ENCODE measurements around the gene RAP1GAP2. TPM values are rescaled to one million over a fixed set of nuclear protein-coding genes. Genes with fewer than 3 reads are reported as not detected.
"Not testable (repeated sequence)": the region's sequence is repeated elsewhere in the genome, so short reads cannot be mapped to it uniquely, and the experiment has no call there.

RAP1GAP2 gene
- total RNA-seq, 2 donors from 2014 or later = 22.4 to 32.9 TPM

DNA sequence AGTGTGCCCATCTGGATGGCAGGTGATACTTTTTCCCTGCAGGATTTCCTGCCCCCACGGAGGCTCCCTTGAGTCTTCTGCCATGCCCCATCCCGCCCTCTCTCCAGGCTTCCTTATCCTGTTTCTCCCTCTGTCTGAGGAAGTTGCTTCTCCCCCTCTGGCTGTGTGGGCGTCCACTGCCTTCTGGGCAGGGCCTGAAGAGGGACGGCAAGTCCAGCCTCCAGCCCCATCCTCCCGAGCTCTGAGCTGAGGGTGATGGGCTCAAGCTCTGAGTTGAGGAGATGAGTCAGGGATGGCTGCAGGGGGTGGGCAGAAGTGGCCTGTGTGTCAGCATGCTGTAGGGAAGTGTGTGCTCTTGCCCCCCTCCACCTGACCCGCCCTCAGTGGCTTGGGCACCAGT, 14.2 kb upstream of the RAP1GAP2 start:
- Histone ChIP-seq H3K36me3 (no peaks in the 10 kb centered on the region), H3K27ac (no peak overlapping the region), H3K27me3 (no peaks in the 10 kb centered on the region), H3K4me3 (no peak overlapping the region), H3K9me3 (no peaks in the 10 kb centered on the region), H3K4me1 (peaks cover 0 to 7% of the 10 kb centered on the region in 2 donors)
- TF ChIP-seq, protein P1, sequence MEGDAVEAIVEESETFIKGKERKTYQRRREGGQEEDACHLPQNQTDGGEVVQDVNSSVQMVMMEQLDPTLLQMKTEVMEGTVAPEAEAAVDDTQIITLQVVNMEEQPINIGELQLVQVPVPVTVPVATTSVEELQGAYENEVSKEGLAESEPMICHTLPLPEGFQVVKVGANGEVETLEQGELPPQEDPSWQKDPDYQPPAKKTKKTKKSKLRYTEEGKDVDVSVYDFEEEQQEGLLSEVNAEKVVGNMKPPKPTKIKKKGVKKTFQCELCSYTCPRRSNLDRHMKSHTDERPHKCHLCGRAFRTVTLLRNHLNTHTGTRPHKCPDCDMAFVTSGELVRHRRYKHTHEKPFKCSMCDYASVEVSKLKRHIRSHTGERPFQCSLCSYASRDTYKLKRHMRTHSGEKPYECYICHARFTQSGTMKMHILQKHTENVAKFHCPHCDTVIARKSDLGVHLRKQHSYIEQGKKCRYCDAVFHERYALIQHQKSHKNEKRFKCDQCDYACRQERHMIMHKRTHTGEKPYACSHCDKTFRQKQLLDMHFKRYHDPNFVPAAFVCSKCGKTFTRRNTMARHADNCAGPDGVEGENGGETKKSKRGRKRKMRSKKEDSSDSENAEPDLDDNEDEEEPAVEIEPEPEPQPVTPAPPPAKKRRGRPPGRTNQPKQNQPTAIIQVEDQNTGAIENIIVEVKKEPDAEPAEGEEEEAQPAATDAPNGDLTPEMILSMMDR (IDR thresholded peaks at IDR 0.05) = no peak
- no peak for DNase-seq (ENCODE audit: low spot score)

DNA sequence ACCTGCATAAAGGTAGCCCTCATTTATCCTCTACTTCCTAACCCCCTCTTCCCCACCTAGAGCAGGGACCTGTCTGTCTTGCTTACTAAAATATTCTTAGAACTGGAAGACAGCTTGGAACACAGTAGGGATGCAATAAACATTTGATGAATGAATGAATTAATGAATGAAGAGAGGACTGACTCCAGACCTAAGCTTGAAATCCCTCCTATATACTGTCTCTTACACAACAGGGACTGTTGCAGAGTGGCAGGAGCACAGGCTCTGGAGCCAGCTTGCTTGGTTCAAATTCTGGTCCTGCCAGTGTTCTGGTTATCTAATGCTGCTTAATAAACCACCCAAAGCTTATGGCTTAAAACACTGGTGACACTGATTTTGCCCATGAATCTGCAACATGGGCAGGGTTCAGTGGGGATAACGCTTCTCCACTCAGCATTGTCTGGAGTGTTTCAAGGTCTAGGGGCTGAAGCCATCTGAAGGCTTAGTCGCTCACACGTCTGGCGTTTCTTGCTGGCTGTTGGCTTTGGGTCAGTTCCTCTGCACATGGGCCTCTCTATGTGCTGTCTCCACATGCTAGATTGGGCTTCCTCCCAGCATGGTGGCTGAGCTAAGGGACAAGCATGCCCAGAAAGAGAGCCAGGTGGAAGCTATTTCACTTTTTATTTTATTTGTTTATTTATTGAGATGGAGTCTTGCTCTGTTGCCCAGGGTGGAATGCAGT, 12.8 kb upstream of the RAP1GAP2 start:
- Histone ChIP-seq H3K4me3 (no peak overlapping the region), H3K27ac (no peak overlapping the region), H3K27me3 (no peaks in the 10 kb centered on the region), H3K9me3 (no peaks in the 10 kb centered on the region), H3K4me1 (peaks cover 0 to 7% of the 10 kb centered on the region in 2 donors), H3K36me3 (no peaks in the 10 kb centered on the region)
- DNase-seq (ENCODE audit: low spot score) = no peak
- TF ChIP-seq, protein P1 (IDR thresholded peaks at IDR 0.05) = no peak

GRCh38 chr17:2784864-2785263, 11.4 kb upstream of the RAP1GAP2 start:
- no peak overlapping the region for H3K27ac ChIP-seq
- H3K36me3 ChIP-seq = no peaks in the 10 kb centered on the region
- H3K27me3 ChIP-seq = no peaks in the 10 kb centered on the region
- no peaks in the 10 kb centered on the region for H3K9me3 ChIP-seq
- peaks cover 0 to 7% of the 10 kb centered on the region in 2 donors for H3K4me1 ChIP-seq
- no peak overlapping the region for H3K4me3 ChIP-seq
- TF ChIP-seq, protein P1 (IDR thresholded peaks at IDR 0.05) = no peak
- DNase-seq (ENCODE audit: low spot score) = no peak

DNA sequence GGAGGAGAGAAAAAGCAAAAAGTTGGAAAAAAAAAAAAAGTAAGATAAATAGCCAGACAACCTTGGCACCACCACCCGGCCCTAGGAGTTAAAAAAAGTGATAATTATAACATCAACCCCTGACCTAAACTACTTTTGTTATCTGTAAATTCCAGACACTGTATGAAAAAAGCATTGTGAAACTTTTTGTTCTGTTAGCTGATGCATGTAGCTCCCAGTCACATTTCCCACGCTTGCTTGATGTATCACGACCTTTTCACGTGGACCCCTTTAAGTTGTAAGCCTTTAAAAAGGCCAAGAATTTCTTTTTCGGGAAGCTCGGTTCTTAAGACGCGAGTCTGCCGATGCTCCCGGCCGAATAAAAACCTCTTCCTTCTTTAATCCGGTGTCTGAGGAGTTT, 10.9 kb upstream of the RAP1GAP2 start:
- not testable (repeated sequence) for DNase-seq (ENCODE audit: low spot score); H3K9me3 ChIP-seq; H3K27me3 ChIP-seq; H3K4me1 ChIP-seq; H3K4me3 ChIP-seq; H3K36me3 ChIP-seq
- peak overlapping the region in 1 of 2 donors; percentile 35 for H3K27ac ChIP-seq

DNA sequence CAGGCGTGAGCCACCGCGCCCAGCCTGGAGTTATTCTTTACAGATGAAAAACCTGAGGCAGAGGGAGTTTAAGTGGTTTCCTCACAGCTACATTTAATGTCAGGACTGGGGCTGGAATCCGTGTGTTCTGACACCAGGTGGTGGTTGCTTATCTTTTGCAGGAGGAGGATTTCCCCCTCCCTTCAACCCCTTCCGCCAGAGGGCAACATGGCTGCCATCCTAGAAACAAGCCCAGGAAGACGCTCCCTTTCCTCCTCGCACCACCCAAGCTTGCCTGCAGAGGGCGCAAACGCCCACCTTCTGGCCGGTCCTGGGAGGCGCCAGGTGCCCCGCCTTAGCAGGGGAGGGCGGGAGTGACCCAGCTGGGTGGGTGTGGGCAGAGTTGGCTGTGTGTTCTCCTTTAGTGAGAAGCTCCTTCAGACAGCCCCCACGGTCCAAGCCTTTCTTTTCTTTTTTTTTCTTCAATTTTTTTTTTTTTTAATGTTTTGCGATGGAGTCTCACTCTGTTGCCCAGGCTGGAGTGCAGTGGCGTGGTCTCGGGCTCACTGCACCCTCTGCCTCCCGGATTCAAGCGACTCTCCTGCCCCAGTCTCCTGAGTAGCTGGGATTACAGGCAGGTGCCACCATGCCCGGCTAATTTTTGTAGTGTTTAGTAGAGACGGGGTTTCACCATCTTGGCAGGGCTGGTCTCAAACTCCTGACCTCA, 9.9 kb upstream of the RAP1GAP2 start:
- H3K27me3 ChIP-seq = no peaks in the 10 kb centered on the region
- peak overlapping the region in 1 of 2 donors; percentile 35 for H3K27ac ChIP-seq
- peak; percentile 66 for DNase-seq (ENCODE audit: low spot score)
- no peak overlapping the region for H3K4me3 ChIP-seq
- H3K9me3 ChIP-seq = no peaks in the 10 kb centered on the region
- H3K36me3 ChIP-seq = no peaks in the 10 kb centered on the region
- peaks cover 0 to 7% of the 10 kb centered on the region in 2 donors for H3K4me1 ChIP-seq
- TF ChIP-seq, protein P1 (IDR thresholded peaks at IDR 0.05) = peak; percentile 56 to 82

DNA sequence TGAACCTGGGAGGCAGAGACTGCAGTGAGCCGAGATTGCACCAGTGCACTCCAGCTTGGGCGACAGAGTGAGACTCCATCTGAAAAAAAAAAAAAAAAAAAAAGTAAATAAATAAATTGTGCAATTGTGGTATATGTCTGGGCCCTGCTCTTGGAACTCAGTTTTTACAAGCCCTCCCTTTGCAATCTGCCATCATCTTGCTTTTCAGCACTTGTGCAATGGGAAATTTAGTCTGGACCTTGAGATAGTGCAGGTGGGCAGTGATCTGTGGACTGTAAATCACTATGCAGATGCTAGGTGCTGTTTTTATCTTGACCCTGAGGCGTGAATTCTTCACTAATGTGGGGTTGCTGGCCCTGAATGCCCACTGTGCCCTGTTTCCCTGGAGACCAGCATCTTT, 6.5 kb upstream of the RAP1GAP2 start:
- Histone ChIP-seq H3K36me3 (no peaks in the 10 kb centered on the region), H3K9me3 (no peaks in the 10 kb centered on the region), H3K27me3 (no peaks in the 10 kb centered on the region), H3K4me3 (no peak overlapping the region), H3K4me1 (peaks cover 0 to 7% of the 10 kb centered on the region in 2 donors), H3K27ac (no peak overlapping the region)
- no peak for DNase-seq (ENCODE audit: low spot score)
- TF ChIP-seq, protein P1 (IDR thresholded peaks at IDR 0.05) = no peak
